SU-DHL-6 (cell line): ENCODE measurements around the gene FBXO8.

Source experiments
- CTCF ChIP-seq: fragments of 200-600 bp; sonication (generic); IDR thresholded peaks from one replicate; pipeline ENCODE4 v1.5.1; 2017; ENCODE audit warnings: antibody characterized with exemption, mild to moderate bottlenecking, low read length, moderate library complexity; ENCODE audit not compliant: insufficient read depth, poor library complexity, severe bottlenecking
- EZH2phosphoT487 ChIP-seq: fragments of 200-600 bp; sonication (generic), shearing (Covaris generic); conservative IDR thresholded peaks from 2 replicates; pipeline ENCODE4 v1.6.1; 2018; ENCODE audit warnings: mild to moderate bottlenecking, antibody characterized with exemption, low read length, moderate library complexity, mixed read lengths

DNA sequence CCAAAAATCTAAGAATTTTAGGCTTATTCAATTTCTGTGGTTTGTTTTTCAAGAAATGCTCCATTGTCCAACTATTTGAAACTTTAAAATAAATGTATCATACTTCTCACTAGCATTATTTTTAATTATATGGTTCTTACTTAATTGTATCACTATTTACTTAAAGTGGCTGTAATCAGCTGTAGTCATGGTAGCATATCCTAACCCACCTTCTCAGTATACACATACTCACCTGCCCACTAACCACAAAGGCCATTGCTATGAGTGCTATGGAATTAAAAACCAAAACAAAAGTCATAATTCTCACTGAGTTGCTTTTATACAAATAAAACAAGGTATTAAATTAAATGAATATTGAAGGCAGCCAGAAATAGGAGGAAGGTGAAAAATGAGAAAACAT is 5.0 kb downstream of the FBXO8 start:
- TF ChIP-seq CTCF (no peak), EZH2phosphoT487 (no peak)
